HEK293 (cell line): ENCODE measurements around the gene GPHN.

Experiments
- CTCF ChIA-PET: fragments of 350-600 bp; formaldehyde crosslinking; extraction: SDS; loops from one replicate; lab custom pipeline; 2021; ENCODE audit warnings: antibody characterized with exemption; lab: Yijun Ruan, JAX
- POLR2A ChIA-PET: fragments of 300-600 bp; formaldehyde crosslinking; extraction: SDS; loops from one replicate; lab custom pipeline; 2020; ENCODE audit warnings: antibody characterized with exemption, inconsistent platforms; lab: Yijun Ruan, JAX
- H3K27ac ChIP-seq: fragments of 200-500 bp; sonication (Bioruptor generic); 2 replicates; pipeline ENCODE4 v1.5.1; 2014; ENCODE audit warnings: low read depth, low read length, control low read depth, inconsistent platforms; ENCODE audit errors: extremely low read depth
- H3K36me3 ChIP-seq, 2 experiments: fragments of 200-500 bp in 1 of 2; sonication (Bioruptor generic) in 1 of 2; 1 replicate in 1 of 2; 2 replicates in 1 of 2; pipeline ENCODE4 v1.5.1; 2014 to 2017; ENCODE audit warnings: inconsistent platforms in 2 of 2, low read length in 2 of 2; ENCODE audit not compliant: control insufficient read depth in 2 of 2, insufficient read depth in 1 of 2
- H3K4me1 ChIP-seq: fragments of 200-500 bp; sonication (Bioruptor generic); 2 replicates; pipeline ENCODE4 v1.5.1; 2014; ENCODE audit warnings: mild to moderate bottlenecking, low read length, inconsistent platforms; ENCODE audit not compliant: control insufficient read depth, insufficient read depth
- H3K4me3 ChIP-seq: 2 replicates; pipeline ENCODE4 v1.5.1; 2011; ENCODE audit warnings: low read depth, mild to moderate bottlenecking, control low read depth, low read length, moderate library complexity
- H3K9me3 ChIP-seq: fragments of 200-500 bp; sonication (Bioruptor generic); 2 replicates; pipeline ENCODE4 v1.5.1; 2014; ENCODE audit warnings: low read depth, low read length, inconsistent platforms; ENCODE audit not compliant: control insufficient read depth, insufficient read depth
- HOXD13 ChIP-seq: sonication (generic); formaldehyde crosslinking; IDR thresholded peaks from 2 replicates; pipeline ENCODE4 v1.8.0; 2022; ENCODE audit warnings: missing genetic modification reagents, borderline replicate concordance
- PRDM1 ChIP-seq: fragments of 450-650 bp; formaldehyde crosslinking; IDR thresholded peaks from 2 replicates; pipeline ENCODE4; 2016; ENCODE audit warnings: missing biosample characterization, missing genetic modification characterization
- PRDM6 ChIP-seq: fragments of 450-650 bp; formaldehyde crosslinking; IDR thresholded peaks from 2 replicates; pipeline ENCODE4 v1.5.1; 2017; ENCODE audit warnings: missing biosample characterization, missing genetic modification characterization
- RBAK ChIP-seq: fragments of 450-650 bp; formaldehyde crosslinking; IDR thresholded peaks from 2 replicates; pipeline ENCODE4 v1.5.1; 2016; ENCODE audit warnings: missing biosample characterization, missing genetic modification characterization
- SP3 ChIP-seq: fragments of 450-650 bp; formaldehyde crosslinking; IDR thresholded peaks from 2 replicates; pipeline ENCODE4 v1.5.1; 2016; ENCODE audit warnings: missing biosample characterization, missing genetic modification characterization
- TCF7L2 ChIP-seq: IDR thresholded peaks from 2 replicates; pipeline ENCODE4 v1.6.1; 2011; ENCODE audit warnings: low read depth, mild to moderate bottlenecking, inconsistent platforms, low read length, moderate library complexity, borderline replicate concordance
- YY2 ChIP-seq: fragments of 450-650 bp; formaldehyde crosslinking; IDR thresholded peaks from 2 replicates; pipeline ENCODE4 v1.5.1; 2016; ENCODE audit warnings: missing biosample characterization, missing genetic modification characterization
- ZBTB7A ChIP-seq: fragments of 450-650 bp; formaldehyde crosslinking; IDR thresholded peaks from 2 replicates; pipeline ENCODE4 v1.5.1; 2016; ENCODE audit warnings: low read depth, missing biosample characterization, missing genetic modification characterization
- ZBTB8A ChIP-seq: fragments of 450-650 bp; formaldehyde crosslinking; IDR thresholded peaks from 2 replicates; pipeline ENCODE4 v1.5.1; 2016; ENCODE audit warnings: missing biosample characterization, missing genetic modification characterization
- ZFP3 ChIP-seq: fragments of 450-650 bp; formaldehyde crosslinking; IDR thresholded peaks from 2 replicates; pipeline ENCODE4 v1.5.1; 2016; ENCODE audit warnings: low read depth, missing biosample characterization, missing genetic modification characterization
- ZFP69B ChIP-seq: fragments of 450-650 bp; formaldehyde crosslinking; IDR thresholded peaks from 2 replicates; pipeline ENCODE4 v1.5.1; 2016; ENCODE audit warnings: missing biosample characterization, missing genetic modification characterization
- ZIC2 ChIP-seq: fragments of 450-650 bp; formaldehyde crosslinking; IDR thresholded peaks from 2 replicates; pipeline ENCODE4 v1.5.1; 2016; ENCODE audit warnings: missing biosample characterization, missing genetic modification characterization
- ZNF121 ChIP-seq: fragments of 450-650 bp; formaldehyde crosslinking; IDR thresholded peaks from 2 replicates; pipeline ENCODE4 v1.5.1; 2016; ENCODE audit warnings: missing biosample characterization, missing genetic modification characterization
- ZNF133 ChIP-seq: fragments of 450-650 bp; formaldehyde crosslinking; IDR thresholded peaks from 2 replicates; pipeline ENCODE4 v1.5.1; 2016; ENCODE audit warnings: missing biosample characterization, missing genetic modification characterization
- ZNF324 ChIP-seq: fragments of 450-650 bp; formaldehyde crosslinking; IDR thresholded peaks from 2 replicates; pipeline ENCODE4 v1.5.1; 2016; ENCODE audit warnings: missing biosample characterization, missing genetic modification characterization
- ZNF391 ChIP-seq: fragments of 450-650 bp; formaldehyde crosslinking; IDR thresholded peaks from 2 replicates; pipeline ENCODE4 v1.5.1; 2016; ENCODE audit warnings: low read depth, missing biosample characterization, missing genetic modification characterization, borderline replicate concordance
- ZNF394 ChIP-seq: fragments of 450-650 bp; formaldehyde crosslinking; IDR thresholded peaks from 2 replicates; pipeline ENCODE4 v1.5.1; 2016; ENCODE audit warnings: missing biosample characterization, missing genetic modification characterization, mild to moderate bottlenecking, moderate library complexity, borderline replicate concordance
- ZNF433 ChIP-seq: fragments of 450-650 bp; formaldehyde crosslinking; IDR thresholded peaks from 2 replicates; pipeline ENCODE4 v1.5.1; 2016; ENCODE audit warnings: missing biosample characterization, missing genetic modification characterization, low read depth
- ZNF529 ChIP-seq: fragments of 450-650 bp; formaldehyde crosslinking; IDR thresholded peaks from 2 replicates; pipeline ENCODE4 v1.5.1; 2017; ENCODE audit warnings: missing genetic modification characterization, missing biosample characterization; ENCODE audit not compliant: insufficient replicate concordance
- ZNF571 ChIP-seq: fragments of 450-650 bp; formaldehyde crosslinking; IDR thresholded peaks from 2 replicates; pipeline ENCODE4 v1.5.0; 2017; ENCODE audit warnings: missing biosample characterization, missing genetic modification characterization
- ZNF654 ChIP-seq: fragments of 450-650 bp; formaldehyde crosslinking; IDR thresholded peaks from 2 replicates; pipeline ENCODE4 v1.5.1; 2016; ENCODE audit warnings: low read depth, missing biosample characterization, missing genetic modification characterization
- ZNF791 ChIP-seq: fragments of 450-650 bp; formaldehyde crosslinking; IDR thresholded peaks from 2 replicates; pipeline ENCODE4 v1.5.1; 2016; ENCODE audit warnings: missing biosample characterization, missing genetic modification characterization
- ZSCAN23 ChIP-seq: fragments of 450-650 bp; formaldehyde crosslinking; IDR thresholded peaks from 2 replicates; pipeline ENCODE4 v1.5.1; 2016; ENCODE audit warnings: missing biosample characterization, missing genetic modification characterization
- TF ChIP-seq, protein P1 (sequence below): fragments of 450-650 bp; formaldehyde crosslinking; IDR thresholded peaks from 2 replicates; pipeline ENCODE4 v1.5.1; 2016; ENCODE audit warnings: missing biosample characterization, missing genetic modification characterization
- TF ChIP-seq, protein P2 (sequence below): fragments of 450-650 bp; formaldehyde crosslinking; IDR thresholded peaks from 2 replicates; pipeline ENCODE4 v1.5.1; 2016; ENCODE audit warnings: missing biosample characterization, missing genetic modification characterization

Gene GPHN

GRCh38 chr14:67002994-67003753, 495.2 kb downstream of the GPHN start (continued):
- TF ChIP-seq, protein P1, sequence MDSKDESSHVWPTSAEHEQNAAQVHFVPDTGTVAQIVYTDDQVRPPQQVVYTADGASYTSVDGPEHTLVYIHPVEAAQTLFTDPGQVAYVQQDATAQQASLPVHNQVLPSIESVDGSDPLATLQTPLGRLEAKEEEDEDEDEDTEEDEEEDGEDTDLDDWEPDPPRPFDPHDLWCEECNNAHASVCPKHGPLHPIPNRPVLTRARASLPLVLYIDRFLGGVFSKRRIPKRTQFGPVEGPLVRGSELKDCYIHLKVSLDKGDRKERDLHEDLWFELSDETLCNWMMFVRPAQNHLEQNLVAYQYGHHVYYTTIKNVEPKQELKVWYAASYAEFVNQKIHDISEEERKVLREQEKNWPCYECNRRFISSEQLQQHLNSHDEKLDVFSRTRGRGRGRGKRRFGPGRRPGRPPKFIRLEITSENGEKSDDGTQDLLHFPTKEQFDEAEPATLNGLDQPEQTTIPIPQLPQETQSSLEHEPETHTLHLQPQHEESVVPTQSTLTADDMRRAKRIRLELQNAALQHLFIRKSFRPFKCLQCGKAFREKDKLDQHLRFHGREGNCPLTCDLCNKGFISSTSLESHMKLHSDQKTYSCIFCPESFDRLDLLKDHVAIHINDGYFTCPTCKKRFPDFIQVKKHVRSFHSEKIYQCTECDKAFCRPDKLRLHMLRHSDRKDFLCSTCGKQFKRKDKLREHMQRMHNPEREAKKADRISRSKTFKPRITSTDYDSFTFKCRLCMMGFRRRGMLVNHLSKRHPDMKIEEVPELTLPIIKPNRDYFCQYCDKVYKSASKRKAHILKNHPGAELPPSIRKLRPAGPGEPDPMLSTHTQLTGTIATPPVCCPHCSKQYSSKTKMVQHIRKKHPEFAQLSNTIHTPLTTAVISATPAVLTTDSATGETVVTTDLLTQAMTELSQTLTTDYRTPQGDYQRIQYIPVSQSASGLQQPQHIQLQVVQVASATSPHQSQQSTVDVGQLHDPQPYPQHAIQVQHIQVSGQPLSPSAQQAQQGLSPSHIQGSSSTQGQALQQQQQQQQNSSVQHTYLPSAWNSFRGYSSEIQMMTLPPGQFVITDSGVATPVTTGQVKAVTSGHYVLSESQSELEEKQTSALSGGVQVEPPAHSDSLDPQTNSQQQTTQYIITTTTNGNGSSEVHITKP, result no peak
- TF ChIP-seq RBAK (tag by site-specific recombination), result no peak
- TF ChIP-seq TCF7L2, result no peak
- TF ChIP-seq SP3, result no peak
- TF ChIP-seq, all 188 proteins: peak for 0

DNA sequence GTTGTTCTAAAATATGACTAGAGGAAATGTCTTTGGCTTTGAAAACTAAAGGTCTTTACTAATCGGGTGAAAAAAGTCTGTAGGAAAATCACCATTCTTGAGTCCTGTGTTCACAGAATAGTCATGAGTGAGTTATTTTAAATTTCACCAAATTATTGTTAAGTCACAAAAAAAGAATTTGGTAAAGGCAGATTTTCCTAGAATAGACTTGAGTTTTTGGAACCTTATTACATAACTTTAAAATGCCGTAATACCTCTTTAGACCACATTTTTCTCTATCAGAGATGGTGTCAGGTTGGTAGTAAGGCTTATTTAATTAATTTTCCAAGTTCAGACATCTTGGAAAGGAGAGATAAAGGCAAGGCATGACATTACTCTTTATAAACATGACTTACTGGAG, 496.6 kb downstream of the GPHN start:
- POLR2A ChIA-PET, result no interaction called here
- H3K4me3 ChIP-seq, result no peak overlapping the region

DNA sequence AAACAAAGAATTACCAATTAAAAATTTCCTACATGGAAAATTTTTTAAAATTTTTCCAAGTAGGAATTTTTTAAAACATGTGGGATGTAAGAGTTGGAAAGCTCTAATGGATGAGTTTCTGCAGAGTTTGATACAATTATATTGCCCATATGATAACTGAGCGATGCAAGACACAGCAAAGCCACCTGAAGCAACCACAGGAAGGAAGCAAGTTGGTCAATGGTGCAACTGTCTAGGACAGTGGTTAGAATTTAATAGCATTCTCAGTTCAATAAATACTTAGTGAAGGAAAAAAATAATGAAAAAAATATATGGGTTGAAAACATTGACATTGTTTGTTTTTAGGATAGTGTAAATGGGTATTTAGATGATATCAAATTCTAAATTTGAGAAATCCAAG, 502.7 kb downstream of the GPHN start:
- TF ChIP-seq, protein P2, sequence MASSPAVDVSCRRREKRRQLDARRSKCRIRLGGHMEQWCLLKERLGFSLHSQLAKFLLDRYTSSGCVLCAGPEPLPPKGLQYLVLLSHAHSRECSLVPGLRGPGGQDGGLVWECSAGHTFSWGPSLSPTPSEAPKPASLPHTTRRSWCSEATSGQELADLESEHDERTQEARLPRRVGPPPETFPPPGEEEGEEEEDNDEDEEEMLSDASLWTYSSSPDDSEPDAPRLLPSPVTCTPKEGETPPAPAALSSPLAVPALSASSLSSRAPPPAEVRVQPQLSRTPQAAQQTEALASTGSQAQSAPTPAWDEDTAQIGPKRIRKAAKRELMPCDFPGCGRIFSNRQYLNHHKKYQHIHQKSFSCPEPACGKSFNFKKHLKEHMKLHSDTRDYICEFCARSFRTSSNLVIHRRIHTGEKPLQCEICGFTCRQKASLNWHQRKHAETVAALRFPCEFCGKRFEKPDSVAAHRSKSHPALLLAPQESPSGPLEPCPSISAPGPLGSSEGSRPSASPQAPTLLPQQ (tag by site-specific recombination), result no peak
- TF ChIP-seq ZNF324 (no peak), ZNF654 (tag by site-specific recombination) (no peak), ZNF791 (no peak)
- TF ChIP-seq, all 188 proteins: peak for 0
- H3K4me3 ChIP-seq, result no peak overlapping the region
- no peaks in the 10 kb centered on the region for H3K9me3 ChIP-seq
- ChIA-PET CTCF (interaction anchor here (0.5 kb wide), 1 partner anchor 273 kb away, joined by 4 read pairs; no protein-coding TSS in a partner anchor), POLR2A (no interaction called here)
- no peaks in the 10 kb centered on the region for H3K4me1 ChIP-seq
- H3K36me3 ChIP-seq, result no peaks in the 10 kb centered on the region; a peak in 1 of 3 replicates
- no peak overlapping the region for H3K27ac ChIP-seq

More for the DNA sequence above, 496.6 kb downstream of the GPHN start:
- Histone ChIP-seq H3K4me1 (no peaks in the 10 kb centered on the region), H3K9me3 (no peaks in the 10 kb centered on the region), H3K36me3 (no peaks in the 10 kb centered on the region; a peak in 1 of 3 replicates), H3K27ac (no peak overlapping the region)
- CTCF ChIA-PET, result no interaction called here
- TF ChIP-seq ZIC2 (tag by site-specific recombination) (no peak), HOXD13 (no peak), ZNF121 (tag by site-specific recombination) (no peak), ZNF394 (tag by site-specific recombination) (no peak), PRDM1 (tag by site-specific recombination) (no peak), ZNF433 (tag by site-specific recombination) (no peak), ZBTB7A (tag by site-specific recombination) (no peak), ZNF571 (tag by site-specific recombination) (no peak), ZNF529 (tag by site-specific recombination) (no peak), ZNF133 (tag by site-specific recombination) (no peak), ZBTB8A (tag by site-specific recombination) (no peak), ZNF391 (tag by site-specific recombination) (no peak), PRDM6 (tag by site-specific recombination) (no peak), RBAK (tag by site-specific recombination) (no peak), ZFP3 (tag by site-specific recombination) (no peak), ZSCAN23 (tag by site-specific recombination) (no peak), ZFP69B (no peak), YY2 (tag by site-specific recombination) (no peak)
- TF ChIP-seq, all 188 proteins: peak for 0
